ENCODE results near the gene SDF2L1. TPM values are rescaled to one million over a fixed set of nuclear protein-coding genes. Genes with fewer than 3 reads are reported as not detected.
A peak's percentile ranks its signal among the peaks of the same experiment; 100 is the strongest.

Gene SDF2L1
- total RNA-seq, 1 donor from 2014 or later, result 95.6 TPM

GRCh38 chr22:21650823-21651520 lies 8.9 kb downstream of the SDF2L1 start:
- intact Hi-C loops (cut with micrococcal nuclease), result loop anchor here (5.0 kb wide), 1 partner anchor 64 kb away; no protein-coding TSS in a partner anchor
- Mint-ChIP-seq H3K9me3 (no peaks in the 10 kb centered on the region), H3K27ac (peak overlapping the region; percentile 89), H3K27me3 (ENCODE audit: low read depth) (no peaks in the 10 kb centered on the region), H3K4me3 (ENCODE audit: low read depth) (peak overlapping the region; percentile 91), H3K4me1 (ENCODE audit: low read depth) (peaks cover 17% of the 10 kb centered on the region), H3K36me3 (ENCODE audit: low read depth) (peaks cover 30% of the 10 kb centered on the region)
- DNase-seq (ENCODE audit: low spot score), result no peak

- peaks cover 26% of the 10 kb centered on the region for H3K36me3 Mint-ChIP-seq (ENCODE audit: low read depth)
- peaks cover 20% of the 10 kb centered on the region for H3K4me1 Mint-ChIP-seq (ENCODE audit: low read depth)
- H3K27me3 Mint-ChIP-seq (ENCODE audit: low read depth), result no peaks in the 10 kb centered on the region
- intact Hi-C loops (cut with micrococcal nuclease), result loop anchor here (1.0 to 5.0 kb wide), 3 partner anchors 9 to 64 kb away; partner anchors contain the start of genes PPIL2 and SDF2L1
- DNase-seq (ENCODE audit: low spot score), result no peak
- H3K9me3 Mint-ChIP-seq, result no peaks in the 10 kb centered on the region
- peak overlapping the region; percentile 89 for H3K27ac Mint-ChIP-seq
- peak overlapping the region; percentile 91 for H3K4me3 Mint-ChIP-seq (ENCODE audit: low read depth)
These were observed 9.5 kb downstream of the SDF2L1 start for GRCh38 chr22:21651521-21652009.

- peak overlapping the region; percentile 91 for H3K4me3 Mint-ChIP-seq (ENCODE audit: low read depth)
- intact Hi-C loops (cut with micrococcal nuclease), result loop anchor here (1.0 to 5.0 kb wide), 3 partner anchors 10 to 65 kb away; partner anchors contain the start of genes PPIL2 and SDF2L1
- H3K27me3 Mint-ChIP-seq (ENCODE audit: low read depth), result no peaks in the 10 kb centered on the region
- DNase-seq (ENCODE audit: low spot score), result peak; percentile 88
- peaks cover 26% of the 10 kb centered on the region for H3K36me3 Mint-ChIP-seq (ENCODE audit: low read depth)
- peaks cover 23% of the 10 kb centered on the region for H3K4me1 Mint-ChIP-seq (ENCODE audit: low read depth)
- no peaks in the 10 kb centered on the region for H3K9me3 Mint-ChIP-seq
- peak overlapping the region; percentile 89 for H3K27ac Mint-ChIP-seq
These were observed 10.0 kb downstream of the SDF2L1 start for GRCh38 chr22:21652010-21652546.

- peak overlapping the region; percentile 91 for H3K4me3 Mint-ChIP-seq (ENCODE audit: low read depth)
- H3K4me1 Mint-ChIP-seq (ENCODE audit: low read depth), result peaks cover 24% of the 10 kb centered on the region
- no peak for DNase-seq (ENCODE audit: low spot score)
- H3K27me3 Mint-ChIP-seq (ENCODE audit: low read depth), result no peaks in the 10 kb centered on the region
- H3K27ac Mint-ChIP-seq, result no peak overlapping the region
- H3K9me3 Mint-ChIP-seq, result no peaks in the 10 kb centered on the region
- peaks cover 26% of the 10 kb centered on the region for H3K36me3 Mint-ChIP-seq (ENCODE audit: low read depth)
- intact Hi-C loops (cut with micrococcal nuclease), result loop anchor here (1.0 to 5.0 kb wide), 3 partner anchors 11 to 66 kb away; partner anchors contain the start of genes PPIL2 and SDF2L1
These were observed 10.7 kb downstream of the SDF2L1 start for GRCh38 chr22:21652547-21653545.

- Mint-ChIP-seq H3K4me1 (ENCODE audit: low read depth) (peaks cover 17% of the 10 kb centered on the region), H3K9me3 (no peaks in the 10 kb centered on the region), H3K27me3 (ENCODE audit: low read depth) (no peaks in the 10 kb centered on the region), H3K4me3 (ENCODE audit: low read depth) (peak overlapping the region; percentile 76), H3K27ac (peak overlapping the region; percentile 82), H3K36me3 (ENCODE audit: low read depth) (peaks cover 7% of the 10 kb centered on the region)
- intact Hi-C loops (cut with micrococcal nuclease), result loop anchor here (1.0 kb wide), 1 partner anchor 15 kb away; the partner anchor contains the start of gene SDF2L1
- DNase-seq (ENCODE audit: low spot score), result no peak
These were observed 14.9 kb downstream of the SDF2L1 start for GRCh38 chr22:21657020-21657359.

GRCh38 chr22:21657360-21658032 lies 15.4 kb downstream of the SDF2L1 start:
- Mint-ChIP-seq H3K36me3 (ENCODE audit: low read depth) (peaks cover 6% of the 10 kb centered on the region), H3K27ac (peak overlapping the region; percentile 82), H3K4me1 (ENCODE audit: low read depth) (peaks cover 17% of the 10 kb centered on the region), H3K4me3 (ENCODE audit: low read depth) (peak overlapping the region; percentile 76), H3K27me3 (ENCODE audit: low read depth) (no peaks in the 10 kb centered on the region), H3K9me3 (no peaks in the 10 kb centered on the region)
- intact Hi-C loops (cut with micrococcal nuclease), result loop anchor here (1.0 kb wide), 1 partner anchor 15 kb away; the partner anchor contains the start of gene SDF2L1
- peak; percentile 80 for DNase-seq (ENCODE audit: low spot score)

GRCh38 chr22:21659864-21660525 lies 17.9 kb downstream of the SDF2L1 start:
- Mint-ChIP-seq H3K27ac (no peak overlapping the region), H3K27me3 (ENCODE audit: low read depth) (no peaks in the 10 kb centered on the region), H3K4me1 (ENCODE audit: low read depth) (peaks cover 16% of the 10 kb centered on the region), H3K9me3 (no peaks in the 10 kb centered on the region), H3K36me3 (ENCODE audit: low read depth) (peaks cover 6% of the 10 kb centered on the region), H3K4me3 (ENCODE audit: low read depth) (no peak overlapping the region)
- no peak for DNase-seq (ENCODE audit: low spot score)
- intact Hi-C loops (cut with micrococcal nuclease), result no loop called here

GRCh38 chr22:21660904-21661303 lies 18.8 kb downstream of the SDF2L1 start:
- intact Hi-C loops (cut with micrococcal nuclease), result no loop called here
- Mint-ChIP-seq H3K4me1 (ENCODE audit: low read depth) (peaks cover 19% of the 10 kb centered on the region), H3K36me3 (ENCODE audit: low read depth) (peaks cover 6% of the 10 kb centered on the region), H3K27me3 (ENCODE audit: low read depth) (no peaks in the 10 kb centered on the region), H3K27ac (no peak overlapping the region), H3K9me3 (no peaks in the 10 kb centered on the region), H3K4me3 (ENCODE audit: low read depth) (no peak overlapping the region)
- no peak for DNase-seq (ENCODE audit: low spot score)

GRCh38 chr22:21661991-21662390 lies 19.9 kb downstream of the SDF2L1 start:
- DNase-seq (ENCODE audit: low spot score), result no peak
- Mint-ChIP-seq H3K4me1 (ENCODE audit: low read depth) (peaks cover 13% of the 10 kb centered on the region), H3K9me3 (no peaks in the 10 kb centered on the region), H3K27me3 (ENCODE audit: low read depth) (no peaks in the 10 kb centered on the region), H3K27ac (no peak overlapping the region), H3K36me3 (ENCODE audit: low read depth) (peaks cover 3% of the 10 kb centered on the region), H3K4me3 (ENCODE audit: low read depth) (no peak overlapping the region)
- intact Hi-C loops (cut with micrococcal nuclease), result no loop called here

GRCh38 chr22:21663738-21664137 lies 21.6 kb downstream of the SDF2L1 start:
- DNase-seq (ENCODE audit: low spot score), result no peak
- Mint-ChIP-seq H3K9me3 (no peaks in the 10 kb centered on the region), H3K27ac (peak overlapping the region; percentile 4), H3K27me3 (ENCODE audit: low read depth) (no peaks in the 10 kb centered on the region), H3K4me1 (ENCODE audit: low read depth) (peaks cover 13% of the 10 kb centered on the region), H3K36me3 (ENCODE audit: low read depth) (peaks cover 7% of the 10 kb centered on the region), H3K4me3 (ENCODE audit: low read depth) (peak overlapping the region; percentile 3)
- intact Hi-C loops (cut with micrococcal nuclease), result no loop called here

- DNase-seq (ENCODE audit: low spot score), result no peak
- H3K27ac Mint-ChIP-seq, result peak overlapping the region; percentile 95
- intact Hi-C loops (cut with micrococcal nuclease), result no loop called here
- peaks cover 15% of the 10 kb centered on the region for H3K4me1 Mint-ChIP-seq (ENCODE audit: low read depth)
- peaks cover 13% of the 10 kb centered on the region for H3K36me3 Mint-ChIP-seq (ENCODE audit: low read depth)
- no peaks in the 10 kb centered on the region for H3K27me3 Mint-ChIP-seq (ENCODE audit: low read depth)
- H3K4me3 Mint-ChIP-seq (ENCODE audit: low read depth), result peak overlapping the region; percentile 98
- H3K9me3 Mint-ChIP-seq, result no peaks in the 10 kb centered on the region
These were observed 23.1 kb downstream of the SDF2L1 start for GRCh38 chr22:21665047-21665851.
